ENCODE measurements around the gene DSCAML1.

Gene DSCAML1

GRCh38 chr11:117425679-117426296 is 371.2 kb downstream of the DSCAML1 start:
- H3K4me1 ChIP-seq (ENCODE audit: control insufficient read depth, insufficient read depth, low read length, poor library complexity, severe bottlenecking), result no peaks in the 10 kb centered on the region
- H3K4me3 ChIP-seq (ENCODE audit: extremely low read depth, insufficient read depth, low read length, poor library complexity, severe bottlenecking), result no peak overlapping the region
- H3K36me3 ChIP-seq (ENCODE audit: control insufficient read depth, insufficient read depth, low read length), result no peaks in the 10 kb centered on the region
- H3K9me3 ChIP-seq (ENCODE audit: control insufficient read depth, low read length), result no peaks in the 10 kb centered on the region
- no peak overlapping the region for H3K27ac ChIP-seq (ENCODE audit: low read depth, low read length, severe bottlenecking)
- 62% methylated on average over 10 to 11 of the region's 13 CpGs for WGBS, 2 experiments (ENCODE audit: insufficient coverage in 2 of 2)

- no peaks in the 10 kb centered on the region for H3K36me3 ChIP-seq (ENCODE audit: control insufficient read depth, insufficient read depth, low read length)
- 68 to 80% methylated on average over 3 to 4 of the region's 4 CpGs for WGBS, 2 experiments (ENCODE audit: insufficient coverage in 2 of 2)
- no peaks in the 10 kb centered on the region for H3K9me3 ChIP-seq (ENCODE audit: control insufficient read depth, low read length)
- no peak overlapping the region for H3K4me3 ChIP-seq (ENCODE audit: extremely low read depth, insufficient read depth, low read length, poor library complexity, severe bottlenecking)
- H3K4me1 ChIP-seq (ENCODE audit: control insufficient read depth, insufficient read depth, low read length, poor library complexity, severe bottlenecking), result no peaks in the 10 kb centered on the region
- H3K27ac ChIP-seq (ENCODE audit: low read depth, low read length, severe bottlenecking), result no peak overlapping the region
Observed at GRCh38 chr11:117424781-117425180, 372.2 kb downstream of the DSCAML1 start.

- Histone ChIP-seq H3K9me3 (ENCODE audit: control insufficient read depth, low read length) (no peaks in the 10 kb centered on the region), H3K27ac (ENCODE audit: low read depth, low read length, severe bottlenecking) (no peak overlapping the region), H3K4me1 (ENCODE audit: control insufficient read depth, insufficient read depth, low read length, poor library complexity, severe bottlenecking) (peaks cover 5% of the 10 kb centered on the region), H3K4me3 (ENCODE audit: extremely low read depth, insufficient read depth, low read length, poor library complexity, severe bottlenecking) (no peak overlapping the region), H3K36me3 (ENCODE audit: control insufficient read depth, insufficient read depth, low read length) (no peaks in the 10 kb centered on the region)
- 86% methylated on average over 12 of the region's 14 CpGs for WGBS, 2 experiments (ENCODE audit: insufficient coverage in 2 of 2)
Observed at GRCh38 chr11:117423046-117423575, 373.9 kb downstream of the DSCAML1 start.

- peaks cover 5% of the 10 kb centered on the region for H3K4me1 ChIP-seq (ENCODE audit: control insufficient read depth, insufficient read depth, low read length, poor library complexity, severe bottlenecking)
- H3K4me3 ChIP-seq (ENCODE audit: extremely low read depth, insufficient read depth, low read length, poor library complexity, severe bottlenecking), result no peak overlapping the region
- no peaks in the 10 kb centered on the region for H3K36me3 ChIP-seq (ENCODE audit: control insufficient read depth, insufficient read depth, low read length)
- 91 to 93% methylated on average over 3 to 4 of the region's 7 CpGs for WGBS, 2 experiments (ENCODE audit: insufficient coverage in 2 of 2)
- no peak overlapping the region for H3K27ac ChIP-seq (ENCODE audit: low read depth, low read length, severe bottlenecking)
- H3K9me3 ChIP-seq (ENCODE audit: control insufficient read depth, low read length), result no peaks in the 10 kb centered on the region
Observed at GRCh38 chr11:117421476-117421875, 375.5 kb downstream of the DSCAML1 start.

- 87% methylated on average over 13 of the region's 13 CpGs for WGBS, 2 experiments (ENCODE audit: insufficient coverage in 2 of 2)
- Histone ChIP-seq H3K27ac (ENCODE audit: low read depth, low read length, severe bottlenecking) (no peak overlapping the region), H3K4me1 (ENCODE audit: control insufficient read depth, insufficient read depth, low read length, poor library complexity, severe bottlenecking) (peaks cover 5% of the 10 kb centered on the region), H3K9me3 (ENCODE audit: control insufficient read depth, low read length) (no peaks in the 10 kb centered on the region), H3K36me3 (ENCODE audit: control insufficient read depth, insufficient read depth, low read length) (no peaks in the 10 kb centered on the region), H3K4me3 (ENCODE audit: extremely low read depth, insufficient read depth, low read length, poor library complexity, severe bottlenecking) (no peak overlapping the region)
Observed at GRCh38 chr11:117421041-117421440, 376.0 kb downstream of the DSCAML1 start.

GRCh38 chr11:117420598-117420997 is 376.4 kb downstream of the DSCAML1 start:
- H3K4me1 ChIP-seq (ENCODE audit: control insufficient read depth, insufficient read depth, low read length, poor library complexity, severe bottlenecking), result peaks cover 5% of the 10 kb centered on the region
- H3K9me3 ChIP-seq (ENCODE audit: control insufficient read depth, low read length), result no peaks in the 10 kb centered on the region
- H3K36me3 ChIP-seq (ENCODE audit: control insufficient read depth, insufficient read depth, low read length), result no peaks in the 10 kb centered on the region
- no peak overlapping the region for H3K4me3 ChIP-seq (ENCODE audit: extremely low read depth, insufficient read depth, low read length, poor library complexity, severe bottlenecking)
- no peak overlapping the region for H3K27ac ChIP-seq (ENCODE audit: low read depth, low read length, severe bottlenecking)
- WGBS, 2 experiments (ENCODE audit: insufficient coverage in 2 of 2), result 97% methylated on average over 4 of the region's 6 CpGs

- Histone ChIP-seq H3K27ac (ENCODE audit: low read depth, low read length, severe bottlenecking) (no peak overlapping the region), H3K4me3 (ENCODE audit: extremely low read depth, insufficient read depth, low read length, poor library complexity, severe bottlenecking) (no peak overlapping the region), H3K4me1 (ENCODE audit: control insufficient read depth, insufficient read depth, low read length, poor library complexity, severe bottlenecking) (peaks cover 5% of the 10 kb centered on the region), H3K36me3 (ENCODE audit: control insufficient read depth, insufficient read depth, low read length) (no peaks in the 10 kb centered on the region), H3K9me3 (ENCODE audit: control insufficient read depth, low read length) (no peaks in the 10 kb centered on the region)
- 99 to 100% methylated on average over 11 to 12 of the region's 12 CpGs for WGBS, 2 experiments (ENCODE audit: insufficient coverage in 2 of 2)
Observed at GRCh38 chr11:117420143-117420485, 376.9 kb downstream of the DSCAML1 start.

- H3K4me3 ChIP-seq (ENCODE audit: extremely low read depth, insufficient read depth, low read length, poor library complexity, severe bottlenecking), result no peak overlapping the region
- H3K9me3 ChIP-seq (ENCODE audit: control insufficient read depth, low read length), result no peaks in the 10 kb centered on the region
- peaks cover 5% of the 10 kb centered on the region for H3K4me1 ChIP-seq (ENCODE audit: control insufficient read depth, insufficient read depth, low read length, poor library complexity, severe bottlenecking)
- WGBS, 2 experiments (ENCODE audit: insufficient coverage in 2 of 2), result 85 to 86% methylated on average over 10 to 11 of the region's 12 CpGs
- no peak overlapping the region for H3K27ac ChIP-seq (ENCODE audit: low read depth, low read length, severe bottlenecking)
- H3K36me3 ChIP-seq (ENCODE audit: control insufficient read depth, insufficient read depth, low read length), result no peaks in the 10 kb centered on the region
Observed at GRCh38 chr11:117419482-117420142, 377.4 kb downstream of the DSCAML1 start.

GRCh38 chr11:117418737-117419481 is 378.1 kb downstream of the DSCAML1 start:
- no peaks in the 10 kb centered on the region for H3K9me3 ChIP-seq (ENCODE audit: control insufficient read depth, low read length)
- 92 to 96% methylated on average over 6 to 10 of the region's 12 CpGs for WGBS, 2 experiments (ENCODE audit: insufficient coverage in 2 of 2)
- H3K27ac ChIP-seq (ENCODE audit: low read depth, low read length, severe bottlenecking), result no peak overlapping the region
- H3K4me3 ChIP-seq (ENCODE audit: extremely low read depth, insufficient read depth, low read length, poor library complexity, severe bottlenecking), result no peak overlapping the region
- no peaks in the 10 kb centered on the region for H3K36me3 ChIP-seq (ENCODE audit: control insufficient read depth, insufficient read depth, low read length)
- peaks cover 5% of the 10 kb centered on the region for H3K4me1 ChIP-seq (ENCODE audit: control insufficient read depth, insufficient read depth, low read length, poor library complexity, severe bottlenecking)

- Histone ChIP-seq H3K9me3 (ENCODE audit: control insufficient read depth, low read length) (no peaks in the 10 kb centered on the region), H3K4me3 (ENCODE audit: extremely low read depth, insufficient read depth, low read length, poor library complexity, severe bottlenecking) (no peak overlapping the region), H3K27ac (ENCODE audit: low read depth, low read length, severe bottlenecking) (no peak overlapping the region), H3K4me1 (ENCODE audit: control insufficient read depth, insufficient read depth, low read length, poor library complexity, severe bottlenecking) (peaks cover 5% of the 10 kb centered on the region), H3K36me3 (ENCODE audit: control insufficient read depth, insufficient read depth, low read length) (peaks cover 7% of the 10 kb centered on the region)
- WGBS, 2 experiments (ENCODE audit: insufficient coverage in 2 of 2), result 88 to 95% methylated on average over 12 of the region's 12 CpGs
Observed at GRCh38 chr11:117417856-117418255, 379.2 kb downstream of the DSCAML1 start.
